Body of pancreas (tissue), 4 donors: ENCODE results near the gene WIPF2.
"Not testable (repeated sequence)": the region's sequence is repeated elsewhere in the genome, so short reads cannot be mapped to it uniquely, and the experiment has no call there.

ENCODE experiments used
- CTCF ChIP-seq, 7 experiments: fragments of 450-650 bp in 4 of 7; fragments of 200-600 bp in 3 of 7; sonication (generic) in 3 of 7; IDR thresholded peaks; one replicate each; pipeline ENCODE4 v1.5.1; 2016 to 2019; ENCODE audit warnings: antibody characterized with exemption in 7 of 7
- POLR2A ChIP-seq, 3 donors: fragments of 450-650 bp; IDR thresholded peaks; one replicate each; pipeline ENCODE4 v1.6.1; 2016; ENCODE audit warnings: antibody characterized with exemption in 3 of 3, mild to moderate bottlenecking in 2 of 3

- not testable (repeated sequence) for TF ChIP-seq CTCF, POLR2A (IDR thresholded peaks at IDR 0.05)
These were observed 12.8 kb downstream of the WIPF2 start for GRCh38 chr17:40231928-40232327.
